HFF-Myc (cell line): Measurements from ENCODE around the gene FAAP20.

Source experiments
- DNase-seq: peaks from one replicate; pipeline ENCODE4 v3.0.0-alpha.2; 2011; ENCODE audit warnings: low read depth; ENCODE audit errors: extremely low read depth
- H3K4me3 ChIP-seq: replicated peaks from 2 replicates; pipeline ENCODE4 v1.5.1; 2011; ENCODE audit warnings: low read depth, mild to moderate bottlenecking, control low read depth, low read length
- TF ChIP-seq, protein P1 (sequence below): IDR thresholded peaks from 2 replicates; pipeline ENCODE4 v1.5.1; 2012; ENCODE audit warnings: mild to moderate bottlenecking, low read depth, low read length, control low read depth; ENCODE audit errors: missing control alignments

Gene FAAP20

DNA sequence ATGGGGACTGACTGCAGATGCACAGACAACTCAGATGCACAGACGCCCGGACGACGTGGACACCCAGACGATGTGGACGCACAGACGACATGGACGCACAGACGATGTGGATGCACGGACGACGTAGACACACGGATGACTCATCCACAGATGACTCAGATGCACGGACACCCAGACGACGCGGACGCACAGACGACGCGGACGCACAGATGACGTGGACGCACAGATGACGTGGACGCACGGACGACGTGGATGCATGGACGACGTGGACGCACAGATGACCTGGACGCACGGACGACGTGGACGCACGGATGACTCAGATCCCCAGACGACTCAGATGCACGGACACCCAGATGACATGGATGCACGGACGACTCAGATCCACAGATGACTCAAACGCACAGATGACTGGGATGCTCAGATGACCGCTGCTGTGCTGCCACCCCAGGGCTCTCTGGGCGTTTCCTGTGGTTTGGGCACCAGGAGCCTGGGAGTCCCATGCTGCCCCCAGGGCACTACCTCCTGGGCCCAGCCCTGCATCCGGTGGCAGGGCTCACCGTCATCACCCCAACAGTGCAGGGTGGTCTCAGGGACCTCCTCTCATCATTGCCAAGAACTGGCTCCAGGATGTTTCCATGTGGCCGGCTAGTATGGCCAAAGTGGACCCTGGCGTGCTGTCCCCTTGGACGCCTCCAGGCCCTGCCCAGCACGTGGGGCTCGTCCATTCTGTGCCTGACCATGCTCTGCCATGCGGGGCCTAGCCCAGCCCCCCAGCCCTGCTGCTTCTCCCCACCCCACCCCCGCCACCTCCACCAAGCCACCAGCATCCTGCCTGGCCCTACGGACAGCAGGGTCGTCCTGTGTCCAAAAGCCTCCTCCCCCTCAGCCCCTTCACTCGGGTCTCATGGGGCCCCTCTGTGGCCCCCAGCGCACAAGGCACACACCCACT is 14.0 kb downstream of the FAAP20 start:
- DNase-seq, result no peak
- TF ChIP-seq, protein P1, sequence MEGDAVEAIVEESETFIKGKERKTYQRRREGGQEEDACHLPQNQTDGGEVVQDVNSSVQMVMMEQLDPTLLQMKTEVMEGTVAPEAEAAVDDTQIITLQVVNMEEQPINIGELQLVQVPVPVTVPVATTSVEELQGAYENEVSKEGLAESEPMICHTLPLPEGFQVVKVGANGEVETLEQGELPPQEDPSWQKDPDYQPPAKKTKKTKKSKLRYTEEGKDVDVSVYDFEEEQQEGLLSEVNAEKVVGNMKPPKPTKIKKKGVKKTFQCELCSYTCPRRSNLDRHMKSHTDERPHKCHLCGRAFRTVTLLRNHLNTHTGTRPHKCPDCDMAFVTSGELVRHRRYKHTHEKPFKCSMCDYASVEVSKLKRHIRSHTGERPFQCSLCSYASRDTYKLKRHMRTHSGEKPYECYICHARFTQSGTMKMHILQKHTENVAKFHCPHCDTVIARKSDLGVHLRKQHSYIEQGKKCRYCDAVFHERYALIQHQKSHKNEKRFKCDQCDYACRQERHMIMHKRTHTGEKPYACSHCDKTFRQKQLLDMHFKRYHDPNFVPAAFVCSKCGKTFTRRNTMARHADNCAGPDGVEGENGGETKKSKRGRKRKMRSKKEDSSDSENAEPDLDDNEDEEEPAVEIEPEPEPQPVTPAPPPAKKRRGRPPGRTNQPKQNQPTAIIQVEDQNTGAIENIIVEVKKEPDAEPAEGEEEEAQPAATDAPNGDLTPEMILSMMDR, result no peak
- no peak overlapping the region for H3K4me3 ChIP-seq

DNA sequence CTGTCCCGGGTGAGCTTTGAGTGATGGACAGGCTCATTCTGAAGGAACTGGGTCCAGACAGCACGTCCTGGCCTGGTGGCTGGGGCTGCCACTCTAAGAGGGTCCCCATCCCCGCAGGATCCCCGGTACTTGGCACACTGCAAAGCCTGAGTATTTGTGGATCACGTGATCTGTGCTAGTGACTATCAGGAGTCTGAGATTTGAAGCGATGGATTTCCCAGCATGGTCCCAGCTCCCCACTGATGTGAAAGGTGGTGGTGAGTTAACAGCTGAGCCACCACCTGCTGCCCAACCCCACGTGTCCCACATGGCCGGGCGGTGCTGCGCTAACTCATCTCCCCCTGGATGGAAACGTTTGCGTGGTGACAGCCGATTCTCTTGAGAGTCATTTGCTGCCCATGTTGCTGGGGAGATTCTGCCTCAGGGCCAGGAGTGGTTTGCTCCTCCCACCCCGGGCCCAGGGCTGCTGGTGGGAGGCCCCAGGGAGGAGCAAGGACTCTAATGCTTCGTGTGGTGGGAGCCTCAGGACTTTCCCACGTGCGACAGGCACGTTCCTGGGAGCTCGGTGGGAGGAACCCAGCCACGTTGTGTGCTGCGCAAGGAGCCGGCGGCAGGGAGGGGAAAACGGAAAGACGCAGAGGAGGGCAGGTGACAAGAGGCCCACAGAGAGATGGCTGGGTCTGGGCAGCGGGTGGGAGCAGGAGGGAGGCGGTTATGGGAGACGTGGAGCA is 15.1 kb downstream of the FAAP20 start:
- no peak for DNase-seq
- TF ChIP-seq, protein P1, result no peak
- no peak overlapping the region for H3K4me3 ChIP-seq

GRCh38 chr1:2178875-2179274 is 15.7 kb downstream of the FAAP20 start:
- TF ChIP-seq, protein P1, result no peak
- no peak for DNase-seq
- no peak overlapping the region for H3K4me3 ChIP-seq

- H3K4me3 ChIP-seq, result no peak overlapping the region
- TF ChIP-seq, protein P1, result no peak
- no peak for DNase-seq
Observed at GRCh38 chr1:2177946-2178538, 16.5 kb downstream of the FAAP20 start.

GRCh38 chr1:2177541-2177940 is 17.0 kb downstream of the FAAP20 start:
- DNase-seq, result no peak
- no peak overlapping the region for H3K4me3 ChIP-seq
- TF ChIP-seq, protein P1, result no peak

DNA sequence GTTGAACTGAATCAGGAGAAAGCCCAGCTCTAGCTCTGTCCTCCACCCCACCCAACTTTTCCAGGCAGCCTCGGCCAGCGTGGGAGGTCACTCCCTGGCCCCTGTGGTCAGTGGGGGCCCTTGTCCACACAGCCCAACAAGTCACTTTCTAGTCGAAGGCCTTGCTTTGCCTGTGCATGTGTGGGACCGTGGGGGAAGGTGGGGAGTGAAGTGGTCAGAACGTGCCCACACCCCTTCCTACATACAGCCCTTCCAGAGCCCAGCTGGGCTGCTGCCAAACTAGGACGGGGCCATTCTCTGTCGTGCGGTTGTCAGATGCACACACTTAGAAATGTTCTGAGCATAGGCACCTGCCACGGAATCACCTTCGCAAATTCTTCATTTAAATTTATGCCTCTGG is 18.0 kb downstream of the FAAP20 start:
- no peak for DNase-seq
- H3K4me3 ChIP-seq, result no peak overlapping the region
- TF ChIP-seq, protein P1, result no peak
